ENCODE results near the gene DNAJC27. TPM values are rescaled to one million over a fixed set of nuclear protein-coding genes. Genes with fewer than 3 reads are reported as not detected.

The DNAJC27 gene
- total RNA-seq, 1 experiment from 2014 or later, result 2.0 TPM

- no peaks in the 10 kb centered on the region for H3F3A ChIP-seq (ENCODE audit: low read length, unreplicated experiment)
- no TSS peak for BruUV-seq (replicated peaks)
- H3K4me1 ChIP-seq (ENCODE audit: insufficient read depth, low read length), result peaks cover 7% of the 10 kb centered on the region; the same call in 1 of the 2 replicates
- H3K9me2 ChIP-seq (replicated peaks; ENCODE audit: low read length), result no peaks in the 10 kb centered on the region
- H4K20me1 ChIP-seq (ENCODE audit: low read length), result no peaks in the 10 kb centered on the region
- no peak overlapping the region for H3K9ac ChIP-seq (ENCODE audit: low read length)
- DNase-seq (no peak), ATAC-seq (no peak)
- TF ChIP-seq EZH2 (IDR thresholded peaks at IDR 0.05; ENCODE audit: low read length, unreplicated experiment), result no peak
- TF ChIP-seq, protein P1, sequence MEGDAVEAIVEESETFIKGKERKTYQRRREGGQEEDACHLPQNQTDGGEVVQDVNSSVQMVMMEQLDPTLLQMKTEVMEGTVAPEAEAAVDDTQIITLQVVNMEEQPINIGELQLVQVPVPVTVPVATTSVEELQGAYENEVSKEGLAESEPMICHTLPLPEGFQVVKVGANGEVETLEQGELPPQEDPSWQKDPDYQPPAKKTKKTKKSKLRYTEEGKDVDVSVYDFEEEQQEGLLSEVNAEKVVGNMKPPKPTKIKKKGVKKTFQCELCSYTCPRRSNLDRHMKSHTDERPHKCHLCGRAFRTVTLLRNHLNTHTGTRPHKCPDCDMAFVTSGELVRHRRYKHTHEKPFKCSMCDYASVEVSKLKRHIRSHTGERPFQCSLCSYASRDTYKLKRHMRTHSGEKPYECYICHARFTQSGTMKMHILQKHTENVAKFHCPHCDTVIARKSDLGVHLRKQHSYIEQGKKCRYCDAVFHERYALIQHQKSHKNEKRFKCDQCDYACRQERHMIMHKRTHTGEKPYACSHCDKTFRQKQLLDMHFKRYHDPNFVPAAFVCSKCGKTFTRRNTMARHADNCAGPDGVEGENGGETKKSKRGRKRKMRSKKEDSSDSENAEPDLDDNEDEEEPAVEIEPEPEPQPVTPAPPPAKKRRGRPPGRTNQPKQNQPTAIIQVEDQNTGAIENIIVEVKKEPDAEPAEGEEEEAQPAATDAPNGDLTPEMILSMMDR (conservative IDR thresholded peaks at IDR 0.05; ENCODE audit: low read depth, low read length), result no peak
- TF ChIP-seq EZH2phosphoT487 (IDR thresholded peaks at IDR 0.05; ENCODE audit: borderline replicate concordance, low read length), result no peak
- H3K4me2 ChIP-seq (ENCODE audit: low read length), result no peak overlapping the region
- no peaks in the 10 kb centered on the region for H3K9me3 ChIP-seq (ENCODE audit: low read length)
- H3K36me3 ChIP-seq (ENCODE audit: low read depth, low read length), result 0 out of 2 replicates have a peak, but pooled peaks cover 5% of the 10 kb centered on the region
- H3K4me3 ChIP-seq (ENCODE audit: low read length), result no peak overlapping the region
- no peak overlapping the region for H2AFZ ChIP-seq (ENCODE audit: low read length)
- POLR2A ChIA-PET (ENCODE audit: unreplicated experiment), result no interaction called here
- no peaks in the 10 kb centered on the region for H3K27me3 ChIP-seq (ENCODE audit: low read length)
- intact Hi-C loops (cut with micrococcal nuclease), result no loop called here
- H3K79me2 ChIP-seq (ENCODE audit: low read length), result no peaks in the 10 kb centered on the region
- CTCF ChIA-PET, result no interaction called here
- no peak overlapping the region for H3K27ac ChIP-seq (ENCODE audit: low read length)
Observed at GRCh38 chr2:24943427-24944053, 28.2 kb downstream of the DNAJC27 start.

DNA sequence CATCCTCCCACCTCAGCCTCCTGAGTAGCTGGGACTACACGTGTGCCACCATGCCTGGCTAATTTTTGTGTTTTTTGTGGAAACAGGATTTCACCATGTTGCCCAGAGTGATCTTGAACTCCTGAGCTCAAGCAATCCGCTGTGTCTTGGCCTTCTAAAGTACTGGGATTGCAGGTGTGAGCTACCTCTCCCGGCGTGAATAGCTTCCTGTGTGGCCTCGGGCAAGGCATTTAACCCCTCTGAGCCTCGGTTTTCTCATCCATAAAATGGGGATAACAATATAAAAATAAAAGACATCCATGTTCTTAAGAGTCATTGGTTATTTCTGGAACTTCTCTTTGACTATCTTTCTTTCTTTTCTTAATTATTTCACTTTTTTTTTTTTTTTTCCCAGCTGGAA lies 32.4 kb downstream of the DNAJC27 start:
- H2AFZ ChIP-seq (ENCODE audit: low read length), result no peak overlapping the region
- no peak for TF ChIP-seq EZH2 (IDR thresholded peaks at IDR 0.05; ENCODE audit: low read length, unreplicated experiment)
- TF ChIP-seq EZH2phosphoT487 (IDR thresholded peaks at IDR 0.05; ENCODE audit: borderline replicate concordance, low read length), result no peak
- TF ChIP-seq, protein P1 (conservative IDR thresholded peaks at IDR 0.05; ENCODE audit: low read depth, low read length), result no peak
- no TSS peak for BruUV-seq (replicated peaks)
- H4K20me1 ChIP-seq (ENCODE audit: low read length), result no peaks in the 10 kb centered on the region
- no peak for ATAC-seq
- no peaks in the 10 kb centered on the region for H3K9me2 ChIP-seq (replicated peaks; ENCODE audit: low read length)
- H3F3A ChIP-seq (ENCODE audit: low read length, unreplicated experiment), result no peaks in the 10 kb centered on the region
- no peaks in the 10 kb centered on the region for H3K79me2 ChIP-seq (ENCODE audit: low read length)
- POLR2A ChIA-PET (ENCODE audit: unreplicated experiment), result no interaction called here
- no peaks in the 10 kb centered on the region for H3K27me3 ChIP-seq (ENCODE audit: low read length)
- intact Hi-C loops (cut with micrococcal nuclease), result no loop called here
- no peaks in the 10 kb centered on the region for H3K36me3 ChIP-seq (ENCODE audit: low read depth, low read length)
- no peak for DNase-seq
- no peak overlapping the region for H3K27ac ChIP-seq (ENCODE audit: low read length)
- H3K4me2 ChIP-seq (ENCODE audit: low read length), result no peak overlapping the region
- H3K4me3 ChIP-seq (ENCODE audit: low read length), result no peak overlapping the region
- no peak overlapping the region for H3K9ac ChIP-seq (ENCODE audit: low read length)
- no peaks in the 10 kb centered on the region for H3K4me1 ChIP-seq (ENCODE audit: insufficient read depth, low read length)
- CTCF ChIA-PET, result no interaction called here
- no peaks in the 10 kb centered on the region for H3K9me3 ChIP-seq (ENCODE audit: low read length)

DNA sequence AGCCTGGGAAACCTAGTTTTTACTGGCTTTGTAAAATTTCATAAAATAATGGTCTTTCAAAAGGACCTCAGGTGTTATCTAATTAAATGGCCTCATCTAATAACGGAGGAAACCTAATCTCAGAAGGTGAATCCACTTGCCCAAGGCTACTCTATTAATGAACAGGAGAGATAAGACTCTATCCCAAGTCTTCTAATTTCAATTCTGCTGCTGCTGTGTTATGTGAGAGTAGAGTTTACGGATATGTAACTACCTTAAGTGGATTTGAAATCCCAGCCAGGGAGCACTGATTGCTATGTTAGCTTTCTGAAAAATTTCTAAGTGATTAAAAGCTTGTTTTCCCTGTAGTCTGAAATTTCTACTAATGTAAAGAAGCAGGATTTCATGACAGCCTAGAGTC lies 34.5 kb downstream of the DNAJC27 start:
- DNase-seq (no peak), ATAC-seq (no peak)
- TF ChIP-seq EZH2phosphoT487 (IDR thresholded peaks at IDR 0.05; ENCODE audit: borderline replicate concordance, low read length) (no peak), EZH2 (IDR thresholded peaks at IDR 0.05; ENCODE audit: low read length, unreplicated experiment) (no peak)
- TF ChIP-seq, protein P1 (conservative IDR thresholded peaks at IDR 0.05; ENCODE audit: low read depth, low read length), result no peak
- CTCF ChIA-PET, result interaction anchor here (0.7 kb wide), 1 partner anchor 107 kb away, joined by 3 read pairs; no protein-coding TSS in a partner anchor
- H3K9me2 ChIP-seq (replicated peaks; ENCODE audit: low read length), result no peaks in the 10 kb centered on the region
- no peak overlapping the region for H3K4me3 ChIP-seq (ENCODE audit: low read length)
- POLR2A ChIA-PET (ENCODE audit: unreplicated experiment), result no interaction called here
- H3F3A ChIP-seq (ENCODE audit: low read length, unreplicated experiment), result no peaks in the 10 kb centered on the region
- H3K4me2 ChIP-seq (ENCODE audit: low read length), result 0 out of 2 replicates have a peak overlapping the region, but pooled peaks have one; percentile 21
- no peak overlapping the region for H3K27ac ChIP-seq (ENCODE audit: low read length)
- intact Hi-C loops (cut with micrococcal nuclease), result no loop called here
- no peaks in the 10 kb centered on the region for H3K9me3 ChIP-seq (ENCODE audit: low read length)
- H3K4me1 ChIP-seq (ENCODE audit: insufficient read depth, low read length), result no peaks in the 10 kb centered on the region
- peak overlapping the region; percentile 33; the same call in 1 of the 2 replicates for H2AFZ ChIP-seq (ENCODE audit: low read length)
- H3K9ac ChIP-seq (ENCODE audit: low read length), result no peak overlapping the region
- BruUV-seq (replicated peaks), result no TSS peak
- H3K27me3 ChIP-seq (ENCODE audit: low read length), result no peaks in the 10 kb centered on the region
- H4K20me1 ChIP-seq (ENCODE audit: low read length), result no peaks in the 10 kb centered on the region
- no peaks in the 10 kb centered on the region for H3K36me3 ChIP-seq (ENCODE audit: low read depth, low read length)
- no peaks in the 10 kb centered on the region for H3K79me2 ChIP-seq (ENCODE audit: low read length)

All from PC-3 (cell line).